Neuronal stem cell (in vitro differentiated cells): ENCODE measurements around the gene NLGN3.

Experiments used
- DNase-seq: peaks from one replicate; pipeline ENCODE4 v3.0.0-alpha.2; 2013; ENCODE audit warnings: low spot score
- H2AFZ ChIP-seq: one replicate; pipeline ENCODE4 v1.6.1; 2013; ENCODE audit warnings: mild to moderate bottlenecking, low read length, inconsistent platforms
- H2AK5ac ChIP-seq: 2 replicates; pipeline ENCODE4 v1.6.1; 2013; ENCODE audit warnings: low read depth, mild to moderate bottlenecking, inconsistent platforms, low read length, moderate library complexity, mixed read lengths
- H2BK120ac ChIP-seq: 2 replicates; pipeline ENCODE4 v1.6.1; 2013; ENCODE audit warnings: low read depth, mild to moderate bottlenecking, inconsistent platforms, low read length, moderate library complexity, mixed read lengths
- H2BK12ac ChIP-seq: one replicate; pipeline ENCODE4 v1.6.1; 2013; ENCODE audit warnings: low read length, inconsistent platforms
- H2BK15ac ChIP-seq: 2 replicates; pipeline ENCODE4 v1.6.1; 2013; ENCODE audit warnings: mild to moderate bottlenecking, low read length, inconsistent platforms, mixed read lengths
- H2BK5ac ChIP-seq: one replicate; pipeline ENCODE4 v1.6.1; 2013; ENCODE audit warnings: inconsistent platforms, mild to moderate bottlenecking, low read length, moderate library complexity
- H3K14ac ChIP-seq: one replicate; pipeline ENCODE4 v1.6.1; 2013; ENCODE audit warnings: low read length, inconsistent platforms
- H3K18ac ChIP-seq: 2 replicates; pipeline ENCODE4 v1.6.1; 2013; ENCODE audit warnings: low read length, inconsistent platforms
- H3K23ac ChIP-seq: 2 replicates; pipeline ENCODE4 v1.6.1; 2013; ENCODE audit warnings: low read depth, mild to moderate bottlenecking, mixed read lengths, low read length, inconsistent platforms; ENCODE audit not compliant: poor library complexity
- H3K27ac ChIP-seq: replicated peaks from 3 replicates; pipeline ENCODE4 v1.5.1; 2013; ENCODE audit warnings: low read length, inconsistent platforms
- H3K27me3 ChIP-seq, 3 experiments: 2 replicates each; pipeline ENCODE4 v1.6.1; 2013; ENCODE audit warnings: low read length in 3 of 3, mild to moderate bottlenecking in 2 of 3, inconsistent platforms in 1 of 3, low read depth in 1 of 3, mixed read lengths in 1 of 3, moderate library complexity in 1 of 3; ENCODE audit not compliant: control insufficient read depth in 3 of 3, insufficient read depth in 3 of 3
- H3K36me3 ChIP-seq, 2 donors: replicated peaks in 1 of 2; 2 replicates each; pipeline ENCODE4 v1.6.1; 2013; ENCODE audit warnings: low read length in 2 of 2; ENCODE audit not compliant: control insufficient read depth in 2 of 2, insufficient read depth in 2 of 2
- H3K4ac ChIP-seq: 2 replicates; pipeline ENCODE4 v1.6.1; 2013; ENCODE audit warnings: inconsistent platforms, mild to moderate bottlenecking, low read length, moderate library complexity
- H3K4me1 ChIP-seq, 2 donors: 1 replicate in 1 of 2; 2 replicates in 1 of 2; pipeline ENCODE4 v1.6.1; 2013; ENCODE audit warnings: low read length in 2 of 2, low read depth in 1 of 2; ENCODE audit not compliant: control insufficient read depth in 2 of 2, insufficient read depth in 1 of 2
- H3K4me2 ChIP-seq: one replicate; pipeline ENCODE4 v1.6.1; 2013; ENCODE audit warnings: mild to moderate bottlenecking, low read length, inconsistent platforms; ENCODE audit not compliant: insufficient read depth, poor library complexity, severe bottlenecking
- H3K4me3 ChIP-seq, 2 donors: 2 replicates each; pipeline ENCODE4 v1.5.1; 2013; ENCODE audit warnings: low read length in 2 of 2, mild to moderate bottlenecking in 2 of 2, inconsistent platforms in 1 of 2, moderate library complexity in 1 of 2
- H3K79me1 ChIP-seq: one replicate; pipeline ENCODE4 v1.6.1; 2013; ENCODE audit warnings: low read depth, mild to moderate bottlenecking, inconsistent platforms, low read length, moderate library complexity
- H3K9ac ChIP-seq: one replicate; pipeline ENCODE4 v1.6.1; 2013; ENCODE audit warnings: mild to moderate bottlenecking, low read depth, low read length, inconsistent platforms; ENCODE audit not compliant: poor library complexity
- H3K9me3 ChIP-seq, 2 donors: replicated peaks in 1 of 2; 2 replicates each; pipeline versions ENCODE3 to v1.6.1; 2013; ENCODE audit warnings: low read length in 2 of 2, mild to moderate bottlenecking in 2 of 2, inconsistent platforms in 1 of 2, low read depth in 1 of 2, mixed read lengths in 1 of 2, moderate library complexity in 1 of 2; ENCODE audit not compliant: control insufficient read depth in 2 of 2, insufficient read depth in 1 of 2
- H4K8ac ChIP-seq: one replicate; pipeline ENCODE4 v1.6.1; 2013; ENCODE audit warnings: low read depth, mild to moderate bottlenecking, inconsistent platforms, low read length, moderate library complexity
- H4K91ac ChIP-seq: one replicate; pipeline ENCODE4 v1.6.1; 2013; ENCODE audit warnings: low read length, low read depth, mild to moderate bottlenecking, inconsistent platforms; ENCODE audit not compliant: poor library complexity
- WGBS, 2 donors: extraction: QIAGEN DNeasy Blood & Tissue Kit; methylation state at CpG; one replicate each; pipeline ENCODE4 v1.1.7; 2013; ENCODE audit warnings: missing lambda C conversion rate in 2 of 2, mixed read lengths in 1 of 2; ENCODE audit not compliant: insufficient read length in 2 of 2, insufficient replicate concordance in 1 of 2; ENCODE audit errors: extremely low coverage in 2 of 2; 5-methylcytosine and 5-hydroxymethylcytosine counted together

NLGN3 gene

DNA sequence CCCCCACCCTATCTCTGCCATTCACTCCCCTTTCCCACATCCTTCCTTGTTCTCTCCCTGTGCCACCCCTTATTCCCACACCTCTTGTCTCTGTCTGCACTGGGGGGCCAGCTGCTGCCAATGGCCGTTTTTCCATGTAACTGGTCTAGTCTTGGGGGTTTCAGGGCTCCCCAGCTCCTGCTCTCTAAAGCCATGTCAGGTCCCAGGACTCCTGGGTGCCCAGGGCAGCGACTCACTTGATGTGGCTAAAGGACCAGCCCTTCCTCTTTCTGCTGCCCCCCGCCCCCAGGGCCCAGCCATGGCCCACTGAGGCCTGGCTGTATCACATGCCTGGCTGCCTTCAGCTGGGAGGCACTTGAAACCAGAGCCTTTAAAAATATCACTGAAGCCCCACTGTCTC, 10.0 kb downstream of the NLGN3 start:
- no peak overlapping the region for H3K4ac ChIP-seq
- no peaks in the 10 kb centered on the region for H3K27me3 ChIP-seq
- H3K36me3 ChIP-seq, result peaks cover 5 to 16% of the 10 kb centered on the region in 2 donors
- H3K18ac ChIP-seq, result no peak overlapping the region
- no peak overlapping the region for H2AFZ ChIP-seq
- no peak overlapping the region for H3K4me2 ChIP-seq
- H2BK12ac ChIP-seq, result no peak overlapping the region
- no peak overlapping the region for H4K8ac ChIP-seq
- DNase-seq, result no peak
- H3K9me3 ChIP-seq, result no peaks in the 10 kb centered on the region
- H3K4me3 ChIP-seq, result no peak overlapping the region
- H3K9ac ChIP-seq, result no peak overlapping the region
- H3K23ac ChIP-seq, result no peak overlapping the region
- H4K91ac ChIP-seq, result no peak overlapping the region
- H2BK120ac ChIP-seq, result no peak overlapping the region
- no peaks in the 10 kb centered on the region for H3K79me1 ChIP-seq
- no peak overlapping the region for H3K27ac ChIP-seq
- no peak overlapping the region for H2BK5ac ChIP-seq
- no peak overlapping the region for H2BK15ac ChIP-seq
- no peaks in the 10 kb centered on the region for H3K4me1 ChIP-seq
- WGBS, 2 donors, result no CpG with 5 or more reads among the region's 3 CpGs
- no peak overlapping the region for H2AK5ac ChIP-seq
- no peak overlapping the region for H3K14ac ChIP-seq

DNA sequence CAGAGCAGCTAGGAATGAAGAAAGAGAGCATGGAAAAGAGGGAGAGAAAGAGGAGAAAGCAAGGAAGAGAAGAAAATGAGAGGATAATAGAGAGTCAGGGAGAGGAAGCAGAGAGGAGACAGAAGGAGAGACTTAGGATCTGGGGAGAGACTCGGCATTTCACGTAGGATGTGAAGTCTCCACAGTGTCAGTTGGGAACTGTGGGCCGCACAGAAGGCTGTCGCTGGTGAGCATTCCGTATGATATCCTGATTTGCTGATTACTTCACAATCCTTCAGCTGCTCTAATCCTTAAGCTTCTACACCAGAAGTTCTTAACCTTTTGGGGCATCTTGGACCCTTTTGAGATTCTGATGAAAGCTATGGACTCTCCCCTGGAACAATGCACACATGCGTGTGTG, 14.0 kb downstream of the NLGN3 start:
- Histone ChIP-seq H3K4me2 (no peak overlapping the region), H3K27me3 (no peaks in the 10 kb centered on the region), H3K4me3 (no peak overlapping the region), H3K79me1 (no peaks in the 10 kb centered on the region), H3K4me1 (peaks cover 2% of the 10 kb centered on the region in 2 donors), H3K23ac (no peak overlapping the region), H3K9ac (no peak overlapping the region), H3K36me3 (peaks cover 5 to 16% of the 10 kb centered on the region in 2 donors), H4K91ac (no peak overlapping the region), H2BK5ac (no peak overlapping the region), H3K14ac (no peak overlapping the region), H3K27ac (no peak overlapping the region), H2BK15ac (no peak overlapping the region), H3K18ac (no peak overlapping the region), H3K9me3 (no peaks in the 10 kb centered on the region), H2BK120ac (no peak overlapping the region), H2BK12ac (no peak overlapping the region), H2AFZ (no peak overlapping the region), H3K4ac (no peak overlapping the region), H2AK5ac (no peak overlapping the region), H4K8ac (no peak overlapping the region)
- WGBS, 2 donors, result no CpG with 5 or more reads among the region's 6 CpGs
- DNase-seq, result no peak

DNA sequence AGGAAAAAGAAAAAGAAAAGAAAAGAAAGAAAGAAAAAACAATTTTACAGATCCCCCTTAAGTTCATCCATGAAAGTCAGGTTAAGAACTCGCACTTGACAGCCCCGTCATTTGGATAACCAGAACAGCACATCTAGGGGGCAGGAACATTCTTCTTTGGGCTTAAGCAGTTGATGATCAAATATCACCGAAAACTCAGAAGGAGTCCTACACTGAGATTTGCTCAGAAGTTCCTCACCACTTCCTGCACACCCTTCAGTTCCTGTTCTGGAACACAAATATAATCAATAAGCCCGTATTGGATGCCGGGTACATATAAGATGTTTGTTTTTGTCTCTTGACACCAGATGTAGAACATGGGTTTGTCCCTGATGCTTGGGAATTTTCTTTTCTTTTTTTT, 14.7 kb downstream of the NLGN3 start:
- Histone ChIP-seq H2BK15ac (no peak overlapping the region), H3K4me2 (no peak overlapping the region), H2BK120ac (no peak overlapping the region), H2AFZ (no peak overlapping the region), H3K23ac (no peak overlapping the region), H3K36me3 (peaks cover 5 to 16% of the 10 kb centered on the region in 2 donors), H3K4me3 (no peak overlapping the region), H2AK5ac (no peak overlapping the region), H3K18ac (no peak overlapping the region), H2BK5ac (no peak overlapping the region), H3K9ac (no peak overlapping the region), H3K4ac (no peak overlapping the region), H3K27me3 (no peaks in the 10 kb centered on the region), H3K14ac (no peak overlapping the region), H4K8ac (no peak overlapping the region), H3K79me1 (no peaks in the 10 kb centered on the region), H3K4me1 (peaks cover 2% of the 10 kb centered on the region in 2 donors), H4K91ac (no peak overlapping the region), H3K27ac (no peak overlapping the region), H2BK12ac (no peak overlapping the region), H3K9me3 (no peaks in the 10 kb centered on the region)
- WGBS, 2 donors, result no CpG with 5 or more reads among the region's 5 CpGs
- DNase-seq, result no peak

DNA sequence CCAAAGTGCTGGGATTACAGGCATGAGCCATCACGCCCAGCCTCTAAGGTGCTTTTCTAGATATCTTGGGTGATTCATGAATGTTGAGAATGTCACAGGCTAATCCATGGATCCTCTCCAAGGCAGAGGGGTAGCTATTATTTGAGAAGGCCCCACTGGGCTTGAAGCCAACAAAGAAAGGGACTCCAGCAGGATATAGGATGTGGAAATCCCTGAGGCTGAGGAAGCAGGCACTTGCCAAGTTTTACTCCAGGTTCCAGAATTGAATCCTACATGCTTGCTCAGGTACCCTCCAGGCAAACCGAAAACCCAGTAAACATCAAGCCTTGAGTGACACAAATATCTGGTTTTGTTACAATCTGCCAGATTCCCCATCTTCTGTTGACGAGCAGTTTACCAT, 15.8 kb downstream of the NLGN3 start:
- no peak overlapping the region for H3K4me2 ChIP-seq
- H2AK5ac ChIP-seq, result no peak overlapping the region
- no peak overlapping the region for H3K18ac ChIP-seq
- no peaks in the 10 kb centered on the region for H3K27me3 ChIP-seq
- no CpG with 5 or more reads among the region's 3 CpGs for WGBS, 2 donors
- no peak overlapping the region for H2BK5ac ChIP-seq
- no peak overlapping the region for H4K8ac ChIP-seq
- no peak overlapping the region for H3K4ac ChIP-seq
- no peak overlapping the region for H3K23ac ChIP-seq
- H3K36me3 ChIP-seq, result peaks cover 5 to 14% of the 10 kb centered on the region in 2 donors
- no peak overlapping the region for H3K14ac ChIP-seq
- H2BK120ac ChIP-seq, result no peak overlapping the region
- H2BK15ac ChIP-seq, result no peak overlapping the region
- no peaks in the 10 kb centered on the region for H3K79me1 ChIP-seq
- no peak for DNase-seq
- no peak overlapping the region for H2BK12ac ChIP-seq
- no peak overlapping the region for H3K9ac ChIP-seq
- H3K9me3 ChIP-seq, result no peaks in the 10 kb centered on the region
- H4K91ac ChIP-seq, result no peak overlapping the region
- H3K4me3 ChIP-seq, result no peak overlapping the region
- H2AFZ ChIP-seq, result no peak overlapping the region
- H3K4me1 ChIP-seq, result peaks cover 2% of the 10 kb centered on the region in 2 donors
- no peak overlapping the region for H3K27ac ChIP-seq
